Measurements from ENCODE around the gene PDE4B.

DNA sequence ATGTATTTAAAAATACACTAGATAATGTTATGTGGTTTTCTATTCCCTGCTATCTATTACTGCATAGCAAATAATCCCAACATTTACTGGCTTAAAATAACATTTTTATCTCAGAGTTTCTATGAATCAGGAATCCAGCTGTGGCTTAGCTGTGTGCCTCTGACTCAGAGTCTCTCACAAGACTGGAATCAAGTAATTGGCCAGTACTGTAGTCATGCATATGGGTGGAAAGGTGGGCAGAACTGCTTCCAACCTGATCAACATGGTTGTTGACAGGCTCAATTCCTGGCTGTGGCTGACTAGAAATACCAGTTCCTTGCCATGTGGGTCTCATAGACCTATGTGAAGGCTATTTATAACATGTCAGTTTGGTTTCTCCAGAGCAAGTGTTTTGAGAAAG is 131.8 kb downstream of the PDE4B start:
- no peak for TF ChIP-seq CTCF (IDR thresholded peaks at IDR 0.05; ENCODE audit: low read depth, low read length)
- TF ChIP-seq EZH2phosphoT487 (IDR thresholded peaks at IDR 0.05; ENCODE audit: low read depth): no peak
